HepG2 (cell line): ENCODE data around the gene ZNF428. TPM values are rescaled to one million over a fixed set of nuclear protein-coding genes. Genes with fewer than 3 reads are reported as not detected.

ENCODE experiments used
- ARNT2 ChIP-seq: sonication (generic); formaldehyde crosslinking; IDR thresholded peaks from 2 replicates; pipeline ENCODE4 v1.8.0; 2022; ENCODE audit warnings: mild to moderate bottlenecking, low read depth, missing genetic modification reagents, moderate library complexity
- CC2D1A ChIP-seq: sonication (generic); formaldehyde crosslinking; IDR thresholded peaks from 2 replicates; pipeline ENCODE4 v1.8.1; 2023; ENCODE audit warnings: mild to moderate bottlenecking, missing genetic modification reagents
- CHD2 ChIP-seq: IDR thresholded peaks from 2 replicates; pipeline ENCODE4 v1.6.1; 2011; ENCODE audit warnings: low read depth, low read length, improper control_type of control experiment
- DPF2 ChIP-seq: sonication (generic); formaldehyde crosslinking; IDR thresholded peaks from 2 replicates; pipeline ENCODE4 v1.4.0; 2020; ENCODE audit warnings: mild to moderate bottlenecking, low read depth, missing genetic modification reagents, borderline replicate concordance
- MXD4 ChIP-seq: IDR thresholded peaks from 2 replicates; pipeline ENCODE4 v1.6.1; 2016; ENCODE audit warnings: mild to moderate bottlenecking, missing biosample characterization, missing genetic modification reagents
- MYC ChIP-seq: sonication (generic); formaldehyde crosslinking; IDR thresholded peaks from 2 replicates; pipeline ENCODE4 v1.9.0; 2021; ENCODE audit warnings: missing genetic modification reagents, borderline replicate concordance
- TMF1 ChIP-seq: sonication (generic); formaldehyde crosslinking; IDR thresholded peaks from 2 replicates; pipeline ENCODE4 v1.8.1; 2022; ENCODE audit warnings: low read depth, missing genetic modification reagents
- ZNF136 ChIP-seq: sonication (generic); formaldehyde crosslinking; IDR thresholded peaks from 2 replicates; pipeline ENCODE4 v1.8.1; 2022; ENCODE audit warnings: low read depth, mild to moderate bottlenecking, moderate library complexity, missing genetic modification reagents
- ZNF225 ChIP-seq: sonication (generic); formaldehyde crosslinking; IDR thresholded peaks from 2 replicates; pipeline ENCODE4 v1.4.0; 2020; ENCODE audit warnings: mild to moderate bottlenecking, missing genetic modification reagents
- ZNF549 ChIP-seq: sonication (generic); formaldehyde crosslinking; IDR thresholded peaks from 2 replicates; pipeline ENCODE4 v1.5.0; 2020; ENCODE audit warnings: missing genetic modification reagents
- ZNF550 ChIP-seq: sonication (generic); formaldehyde crosslinking; IDR thresholded peaks from 2 replicates; pipeline ENCODE4 v1.4.0; 2020; ENCODE audit warnings: mild to moderate bottlenecking, missing genetic modification reagents, borderline replicate concordance
- polyA plus RNA-seq, 8 experiments: library from polyadenylated mRNA; depleted of rRNA in 3 of 8; stranded (reverse) in 7 of 8; unstranded in 1 of 8; fragments of >200 nt; fragmentation: Illumina TruSeq in 4 of 8; extraction: Trizol in 4 of 8; gene quantifications; 2 replicates each; pipeline versions ENCODE4 v1.2.1 to v1.2.3, GENCODE V29; 2011 to 2016; ENCODE audit warnings: low read depth in 4 of 8, missing spikeins in 1 of 8, mixed read lengths in 1 of 8; ENCODE audit not compliant: insufficient read depth in 1 of 8
- total RNA-seq, 5 experiments: library from RNA; depleted of rRNA; stranded (reverse); fragments of >200 nt; fragmentation: Illumina TruSeq; extraction: Trizol; gene quantifications; 2 replicates each; pipeline ENCODE4 v1.2.3, GENCODE V29; 2016; ENCODE audit warnings: low read depth in 1 of 5
- TF ChIP-seq, protein P1 (sequence below): sonication (generic); formaldehyde crosslinking; IDR thresholded peaks from 2 replicates; pipeline ENCODE4 v1.4.0; 2020; ENCODE audit warnings: mild to moderate bottlenecking, missing genetic modification reagents, borderline replicate concordance
- TF ChIP-seq, protein P2 (sequence below): IDR thresholded peaks from 2 replicates; pipeline ENCODE4 v1.6.1; 2012; ENCODE audit warnings: inconsistent platforms
- TF ChIP-seq, protein P3 (sequence below): sonication (generic); formaldehyde crosslinking; IDR thresholded peaks from 2 replicates; pipeline ENCODE4 v1.5.0; 2020; ENCODE audit warnings: mild to moderate bottlenecking, missing genetic modification reagents, borderline replicate concordance
- TF ChIP-seq, protein P4 (sequence below), 2 experiments: IDR thresholded peaks; 2 replicates each; pipeline ENCODE4 v1.6.1; 2011 to 2012; ENCODE audit warnings: low read length in 2 of 2, borderline replicate concordance in 1 of 2, low read depth in 1 of 2, mild to moderate bottlenecking in 1 of 2, moderate library complexity in 1 of 2
- TF ChIP-seq, protein P5 (sequence below): sonication (generic); formaldehyde crosslinking; IDR thresholded peaks from 2 replicates; pipeline ENCODE4 v1.4.0; 2020; ENCODE audit warnings: mild to moderate bottlenecking, low read depth, missing genetic modification reagents

The ZNF428 gene
- total and polyA plus RNA-seq, 2 of the 13 experiments (the other 11 are each of a cell fraction or from before 2014, with no cell fraction given) = 10.4 to 26.9 TPM

DNA sequence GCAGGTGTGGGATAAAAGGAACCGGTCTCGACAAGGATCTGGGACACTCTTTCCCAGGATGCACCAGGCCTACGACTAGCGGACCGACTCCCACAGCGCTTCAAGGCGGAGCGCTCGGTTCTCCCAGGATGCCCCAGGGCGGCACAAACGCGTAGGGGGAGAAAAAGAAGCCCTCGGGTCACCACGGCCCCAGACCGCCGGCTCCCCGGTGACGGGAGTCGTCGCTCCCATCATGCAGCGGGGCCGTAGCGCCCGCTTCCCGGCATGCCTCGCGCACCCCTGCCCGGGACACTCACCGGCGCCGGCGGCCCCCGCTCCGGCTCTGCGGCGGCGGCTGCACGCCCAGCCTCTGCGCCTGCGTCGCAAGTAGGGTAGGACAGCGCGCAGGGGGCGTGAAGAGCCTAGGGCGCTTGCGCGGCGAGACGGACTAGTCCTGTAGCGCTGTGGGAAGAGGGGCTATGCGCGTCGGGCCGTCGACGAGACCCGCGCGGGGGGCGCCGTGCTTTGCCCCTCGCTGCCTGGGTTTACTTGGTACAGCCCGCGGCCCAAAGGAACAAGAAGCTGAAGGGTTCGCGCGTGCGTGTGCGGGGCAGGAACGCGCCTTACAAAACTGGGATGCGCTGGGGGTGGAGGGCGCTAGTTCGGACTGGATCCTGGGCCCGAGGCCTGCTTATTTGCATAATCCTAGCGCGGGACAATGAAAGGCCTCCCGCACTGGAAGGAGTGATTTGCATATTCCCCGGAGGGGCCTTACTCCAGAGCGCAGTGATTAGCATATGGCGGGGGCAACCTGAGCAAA lies at the start of gene ZNF428 (continued):
- TF ChIP-seq, protein P1, sequence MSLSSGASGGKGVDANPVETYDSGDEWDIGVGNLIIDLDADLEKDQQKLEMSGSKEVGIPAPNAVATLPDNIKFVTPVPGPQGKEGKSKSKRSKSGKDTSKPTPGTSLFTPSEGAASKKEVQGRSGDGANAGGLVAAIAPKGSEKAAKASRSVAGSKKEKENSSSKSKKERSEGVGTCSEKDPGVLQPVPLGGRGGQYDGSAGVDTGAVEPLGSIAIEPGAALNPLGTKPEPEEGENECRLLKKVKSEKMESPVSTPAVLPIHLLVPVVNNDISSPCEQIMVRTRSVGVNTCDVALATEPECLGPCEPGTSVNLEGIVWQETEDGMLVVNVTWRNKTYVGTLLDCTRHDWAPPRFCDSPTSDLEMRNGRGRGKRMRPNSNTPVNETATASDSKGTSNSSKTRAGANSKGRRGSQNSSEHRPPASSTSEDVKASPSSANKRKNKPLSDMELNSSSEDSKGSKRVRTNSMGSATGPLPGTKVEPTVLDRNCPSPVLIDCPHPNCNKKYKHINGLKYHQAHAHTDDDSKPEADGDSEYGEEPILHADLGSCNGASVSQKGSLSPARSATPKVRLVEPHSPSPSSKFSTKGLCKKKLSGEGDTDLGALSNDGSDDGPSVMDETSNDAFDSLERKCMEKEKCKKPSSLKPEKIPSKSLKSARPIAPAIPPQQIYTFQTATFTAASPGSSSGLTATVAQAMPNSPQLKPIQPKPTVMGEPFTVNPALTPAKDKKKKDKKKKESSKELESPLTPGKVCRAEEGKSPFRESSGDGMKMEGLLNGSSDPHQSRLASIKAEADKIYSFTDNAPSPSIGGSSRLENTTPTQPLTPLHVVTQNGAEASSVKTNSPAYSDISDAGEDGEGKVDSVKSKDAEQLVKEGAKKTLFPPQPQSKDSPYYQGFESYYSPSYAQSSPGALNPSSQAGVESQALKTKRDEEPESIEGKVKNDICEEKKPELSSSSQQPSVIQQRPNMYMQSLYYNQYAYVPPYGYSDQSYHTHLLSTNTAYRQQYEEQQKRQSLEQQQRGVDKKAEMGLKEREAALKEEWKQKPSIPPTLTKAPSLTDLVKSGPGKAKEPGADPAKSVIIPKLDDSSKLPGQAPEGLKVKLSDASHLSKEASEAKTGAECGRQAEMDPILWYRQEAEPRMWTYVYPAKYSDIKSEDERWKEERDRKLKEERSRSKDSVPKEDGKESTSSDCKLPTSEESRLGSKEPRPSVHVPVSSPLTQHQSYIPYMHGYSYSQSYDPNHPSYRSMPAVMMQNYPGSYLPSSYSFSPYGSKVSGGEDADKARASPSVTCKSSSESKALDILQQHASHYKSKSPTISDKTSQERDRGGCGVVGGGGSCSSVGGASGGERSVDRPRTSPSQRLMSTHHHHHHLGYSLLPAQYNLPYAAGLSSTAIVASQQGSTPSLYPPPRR (CRISPR knock-in tag) = 0 out of 2 replicates have a peak, but pooled peaks have one; percentile 59
- TF ChIP-seq, protein P2, sequence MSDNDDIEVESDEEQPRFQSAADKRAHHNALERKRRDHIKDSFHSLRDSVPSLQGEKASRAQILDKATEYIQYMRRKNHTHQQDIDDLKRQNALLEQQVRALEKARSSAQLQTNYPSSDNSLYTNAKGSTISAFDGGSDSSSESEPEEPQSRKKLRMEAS = peak; percentile 86
- TF ChIP-seq, protein P3, sequence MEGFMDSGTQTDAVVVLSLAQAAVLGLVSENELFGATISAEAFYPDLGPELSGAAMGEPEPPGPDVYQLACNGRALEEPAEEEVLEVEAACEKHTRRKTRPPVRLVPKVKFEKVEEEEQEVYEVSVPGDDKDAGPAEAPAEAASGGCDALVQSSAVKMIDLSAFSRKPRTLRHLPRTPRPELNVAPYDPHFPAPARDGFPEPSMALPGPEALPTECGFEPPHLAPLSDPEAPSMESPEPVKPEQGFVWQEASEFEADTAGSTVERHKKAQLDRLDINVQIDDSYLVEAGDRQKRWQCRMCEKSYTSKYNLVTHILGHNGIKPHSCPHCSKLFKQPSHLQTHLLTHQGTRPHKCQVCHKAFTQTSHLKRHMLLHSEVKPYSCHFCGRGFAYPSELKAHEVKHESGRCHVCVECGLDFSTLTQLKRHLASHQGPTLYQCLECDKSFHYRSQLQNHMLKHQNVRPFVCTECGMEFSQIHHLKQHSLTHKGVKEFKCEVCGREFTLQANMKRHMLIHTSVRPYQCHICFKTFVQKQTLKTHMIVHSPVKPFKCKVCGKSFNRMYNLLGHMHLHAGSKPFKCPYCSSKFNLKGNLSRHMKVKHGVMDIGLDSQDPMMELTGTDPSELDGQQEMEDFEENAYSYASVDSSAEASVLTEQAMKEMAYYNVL (CRISPR knock-in tag) = no peak
- TF ChIP-seq MYC (CRISPR knock-in tag) (0 out of 2 replicates have a peak, but pooled peaks have one; percentile 47), TMF1 (CRISPR knock-in tag) (0 out of 2 replicates have a peak, but pooled peaks have one; percentile 40), MXD4 (CRISPR knock-in tag) (no peak; the same call in 1 of the 2 replicates), ARNT2 (CRISPR knock-in tag) (no peak; the same call in 1 of the 2 replicates), ZNF550 (CRISPR knock-in tag) (peak; percentile 97), ZNF549 (peak; percentile 87; the same call in 1 of the 2 replicates), DPF2 (no peak), CC2D1A (CRISPR knock-in tag) (no peak), ZNF136 (CRISPR knock-in tag) (peak; percentile 65), ZNF225 (peak; percentile 68; the same call in 1 of the 2 replicates), CHD2 (peak; percentile 34; the same call in 1 of the 2 replicates)
- TF ChIP-seq, protein P4, sequence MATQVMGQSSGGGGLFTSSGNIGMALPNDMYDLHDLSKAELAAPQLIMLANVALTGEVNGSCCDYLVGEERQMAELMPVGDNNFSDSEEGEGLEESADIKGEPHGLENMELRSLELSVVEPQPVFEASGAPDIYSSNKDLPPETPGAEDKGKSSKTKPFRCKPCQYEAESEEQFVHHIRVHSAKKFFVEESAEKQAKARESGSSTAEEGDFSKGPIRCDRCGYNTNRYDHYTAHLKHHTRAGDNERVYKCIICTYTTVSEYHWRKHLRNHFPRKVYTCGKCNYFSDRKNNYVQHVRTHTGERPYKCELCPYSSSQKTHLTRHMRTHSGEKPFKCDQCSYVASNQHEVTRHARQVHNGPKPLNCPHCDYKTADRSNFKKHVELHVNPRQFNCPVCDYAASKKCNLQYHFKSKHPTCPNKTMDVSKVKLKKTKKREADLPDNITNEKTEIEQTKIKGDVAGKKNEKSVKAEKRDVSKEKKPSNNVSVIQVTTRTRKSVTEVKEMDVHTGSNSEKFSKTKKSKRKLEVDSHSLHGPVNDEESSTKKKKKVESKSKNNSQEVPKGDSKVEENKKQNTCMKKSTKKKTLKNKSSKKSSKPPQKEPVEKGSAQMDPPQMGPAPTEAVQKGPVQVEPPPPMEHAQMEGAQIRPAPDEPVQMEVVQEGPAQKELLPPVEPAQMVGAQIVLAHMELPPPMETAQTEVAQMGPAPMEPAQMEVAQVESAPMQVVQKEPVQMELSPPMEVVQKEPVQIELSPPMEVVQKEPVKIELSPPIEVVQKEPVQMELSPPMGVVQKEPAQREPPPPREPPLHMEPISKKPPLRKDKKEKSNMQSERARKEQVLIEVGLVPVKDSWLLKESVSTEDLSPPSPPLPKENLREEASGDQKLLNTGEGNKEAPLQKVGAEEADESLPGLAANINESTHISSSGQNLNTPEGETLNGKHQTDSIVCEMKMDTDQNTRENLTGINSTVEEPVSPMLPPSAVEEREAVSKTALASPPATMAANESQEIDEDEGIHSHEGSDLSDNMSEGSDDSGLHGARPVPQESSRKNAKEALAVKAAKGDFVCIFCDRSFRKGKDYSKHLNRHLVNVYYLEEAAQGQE (IDR thresholded peaks at IDR 0.05; ENCODE audit: borderline replicate concordance in 1 of 2, low read depth in 1 of 2, low read length in 2 of 2) = no peak
- TF ChIP-seq, protein P5, sequence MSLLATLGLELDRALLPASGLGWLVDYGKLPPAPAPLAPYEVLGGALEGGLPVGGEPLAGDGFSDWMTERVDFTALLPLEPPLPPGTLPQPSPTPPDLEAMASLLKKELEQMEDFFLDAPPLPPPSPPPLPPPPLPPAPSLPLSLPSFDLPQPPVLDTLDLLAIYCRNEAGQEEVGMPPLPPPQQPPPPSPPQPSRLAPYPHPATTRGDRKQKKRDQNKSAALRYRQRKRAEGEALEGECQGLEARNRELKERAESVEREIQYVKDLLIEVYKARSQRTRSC (CRISPR knock-in tag) = 0 out of 2 replicates have a peak, but pooled peaks have one; percentile 33
